Forelimb muscle (tissue), 1 donor: ENCODE results near the gene RNF130. TPM values are rescaled to one million over a fixed set of nuclear protein-coding genes. Genes with fewer than 3 reads are reported as not detected.
"Not testable (repeated sequence)": the region's sequence is repeated elsewhere in the genome, so short reads cannot be mapped to it uniquely, and the experiment has no call there.

ENCODE experiments used
- DNase-seq: peaks from one replicate; pipeline ENCODE4 v3.0.0-alpha.2; 2013; ENCODE audit warnings: low read depth
- polyA plus RNA-seq: library from polyadenylated mRNA; unstranded; fragments of 120-200 nt; gene quantifications from one replicate; pipeline ENCODE4 v1.2.1, GENCODE V29; 2013; ENCODE audit not compliant: insufficient read length

Gene RNF130
- polyA plus RNA-seq, 1 donor: 36.5 TPM

GRCh38 chr5:179974946-179975712 lies 96.4 kb downstream of the RNF130 start:
- DNase-seq: no peak

GRCh38 chr5:179974246-179974945 lies 97.2 kb downstream of the RNF130 start:
- no peak for DNase-seq

- no peak for DNase-seq
These were observed 98.2 kb downstream of the RNF130 start for GRCh38 chr5:179973391-179973790.

GRCh38 chr5:179969110-179969509 lies 102.4 kb downstream of the RNF130 start:
- DNase-seq: no peak

GRCh38 chr5:179967489-179967888 lies 104.1 kb downstream of the RNF130 start:
- no peak for DNase-seq

GRCh38 chr5:179964015-179964414 lies 107.5 kb downstream of the RNF130 start:
- no peak for DNase-seq

GRCh38 chr5:179963375-179963774 lies 108.2 kb downstream of the RNF130 start:
- DNase-seq: no peak

- no peak for DNase-seq
These were observed 111.2 kb downstream of the RNF130 start for GRCh38 chr5:179960204-179960831.

GRCh38 chr5:179959641-179960040 lies 111.9 kb downstream of the RNF130 start:
- DNase-seq: no peak

GRCh38 chr5:179959118-179959517 lies 112.4 kb downstream of the RNF130 start:
- not testable (repeated sequence) for DNase-seq

- DNase-seq: no peak
These were observed 115.9 kb downstream of the RNF130 start for GRCh38 chr5:179955630-179956029.

- no peak for DNase-seq
These were observed 116.5 kb downstream of the RNF130 start for GRCh38 chr5:179955062-179955461.

- DNase-seq: no peak
These were observed 117.1 kb downstream of the RNF130 start for GRCh38 chr5:179954434-179954833.

- no peak for DNase-seq
These were observed 117.6 kb downstream of the RNF130 start for GRCh38 chr5:179953987-179954386.

- DNase-seq: no peak
These were observed 134.4 kb downstream of the RNF130 start for GRCh38 chr5:179936976-179937681.

- no peak for DNase-seq
These were observed 140.6 kb downstream of the RNF130 start for GRCh38 chr5:179930788-179931473.

GRCh38 chr5:179927824-179928223 lies 143.7 kb downstream of the RNF130 start:
- DNase-seq: no peak

GRCh38 chr5:179926657-179927056 lies 144.9 kb downstream of the RNF130 start:
- DNase-seq: no peak

- no peak for DNase-seq
These were observed 148.1 kb downstream of the RNF130 start for GRCh38 chr5:179923436-179923835.

GRCh38 chr5:179920175-179920574 lies 151.4 kb downstream of the RNF130 start:
- no peak for DNase-seq

- DNase-seq: no peak
These were observed 152.0 kb downstream of the RNF130 start for GRCh38 chr5:179919487-179920060.
